Fibroblast of lung (primary cell): Measurements from ENCODE around the gene HRH1.

Source experiments
- CTCF ChIP-seq, 2 donors: IDR thresholded peaks in 1 of 2; conservative IDR thresholded peaks in 1 of 2; 1 replicate in 1 of 2; 2 replicates in 1 of 2; pipeline ENCODE4 v1.5.1; 2011 to 2012; ENCODE audit warnings: low read length in 2 of 2, control low read depth in 1 of 2, inconsistent platforms in 1 of 2, low read depth in 1 of 2, mild to moderate bottlenecking in 1 of 2
- EZH2 ChIP-seq: IDR thresholded peaks from 2 replicates; pipeline ENCODE4 v1.5.1; 2012; ENCODE audit warnings: low read length, control low read depth, mild to moderate bottlenecking; ENCODE audit errors: missing control alignments

- TF ChIP-seq EZH2: no peak
- TF ChIP-seq CTCF (conservative IDR thresholded peaks at IDR 0.05 in 1 of 2, IDR thresholded peaks at IDR 0.05 in 1 of 2; ENCODE audit: low read depth in 1 of 2, low read length in 2 of 2): no peak
These were observed 17.3 kb upstream of the HRH1 start for GRCh38 chr3:11136830-11137626.
